ENCODE data around the gene ARMC10. TPM values are rescaled to one million over a fixed set of nuclear protein-coding genes. Genes with fewer than 3 reads are reported as not detected.
"Not testable (repeated sequence)": the region's sequence is repeated elsewhere in the genome, so short reads cannot be mapped to it uniquely, and the experiment has no call there.

The ARMC10 gene
- total RNA-seq, 6 experiments from 2014 or later = 18.4 to 33.4 (median 22.8) TPM

DNA sequence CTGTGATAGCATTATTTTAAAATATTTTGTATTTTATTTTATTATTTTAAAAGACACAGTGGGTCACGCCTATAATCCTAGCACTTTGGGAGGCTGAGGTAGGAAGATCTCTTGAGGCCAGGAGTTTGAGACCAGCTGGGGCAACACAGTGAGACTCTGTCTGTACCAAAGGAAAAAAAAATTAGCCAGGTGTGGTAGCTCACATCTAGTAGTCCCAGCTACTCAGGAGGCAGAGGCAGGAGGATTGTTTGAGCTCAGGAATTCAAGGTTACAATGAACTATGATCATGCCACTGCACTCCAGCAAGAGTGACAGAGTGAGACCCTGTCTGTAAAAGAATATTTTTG is 37.5 kb upstream of the ARMC10 start:
- Histone ChIP-seq H3K27me3 (no peaks in the 10 kb centered on the region), H3K9me3 (no peaks in the 10 kb centered on the region), H3K4me3 (no peak overlapping the region), H3K4me1 (no peaks in the 10 kb centered on the region), H3K27ac (no peak overlapping the region), H3K36me3 (no peaks in the 10 kb centered on the region)
- TF ChIP-seq, protein P1, sequence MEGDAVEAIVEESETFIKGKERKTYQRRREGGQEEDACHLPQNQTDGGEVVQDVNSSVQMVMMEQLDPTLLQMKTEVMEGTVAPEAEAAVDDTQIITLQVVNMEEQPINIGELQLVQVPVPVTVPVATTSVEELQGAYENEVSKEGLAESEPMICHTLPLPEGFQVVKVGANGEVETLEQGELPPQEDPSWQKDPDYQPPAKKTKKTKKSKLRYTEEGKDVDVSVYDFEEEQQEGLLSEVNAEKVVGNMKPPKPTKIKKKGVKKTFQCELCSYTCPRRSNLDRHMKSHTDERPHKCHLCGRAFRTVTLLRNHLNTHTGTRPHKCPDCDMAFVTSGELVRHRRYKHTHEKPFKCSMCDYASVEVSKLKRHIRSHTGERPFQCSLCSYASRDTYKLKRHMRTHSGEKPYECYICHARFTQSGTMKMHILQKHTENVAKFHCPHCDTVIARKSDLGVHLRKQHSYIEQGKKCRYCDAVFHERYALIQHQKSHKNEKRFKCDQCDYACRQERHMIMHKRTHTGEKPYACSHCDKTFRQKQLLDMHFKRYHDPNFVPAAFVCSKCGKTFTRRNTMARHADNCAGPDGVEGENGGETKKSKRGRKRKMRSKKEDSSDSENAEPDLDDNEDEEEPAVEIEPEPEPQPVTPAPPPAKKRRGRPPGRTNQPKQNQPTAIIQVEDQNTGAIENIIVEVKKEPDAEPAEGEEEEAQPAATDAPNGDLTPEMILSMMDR (IDR thresholded peaks at IDR 0.05) = no peak
- TF ChIP-seq POLR2A (IDR thresholded peaks at IDR 0.05) = no peak
- intact Hi-C loops (cut with DNase I) = no loop called here
- DNase-seq = no peak
- WGBS (ENCODE audit: insufficient coverage, low coverage, low lambda C conversion rate, missing lambda C conversion rate) = 83% methylated on average over 1 of the region's 1 CpG
- ATAC-seq = no peak

DNA sequence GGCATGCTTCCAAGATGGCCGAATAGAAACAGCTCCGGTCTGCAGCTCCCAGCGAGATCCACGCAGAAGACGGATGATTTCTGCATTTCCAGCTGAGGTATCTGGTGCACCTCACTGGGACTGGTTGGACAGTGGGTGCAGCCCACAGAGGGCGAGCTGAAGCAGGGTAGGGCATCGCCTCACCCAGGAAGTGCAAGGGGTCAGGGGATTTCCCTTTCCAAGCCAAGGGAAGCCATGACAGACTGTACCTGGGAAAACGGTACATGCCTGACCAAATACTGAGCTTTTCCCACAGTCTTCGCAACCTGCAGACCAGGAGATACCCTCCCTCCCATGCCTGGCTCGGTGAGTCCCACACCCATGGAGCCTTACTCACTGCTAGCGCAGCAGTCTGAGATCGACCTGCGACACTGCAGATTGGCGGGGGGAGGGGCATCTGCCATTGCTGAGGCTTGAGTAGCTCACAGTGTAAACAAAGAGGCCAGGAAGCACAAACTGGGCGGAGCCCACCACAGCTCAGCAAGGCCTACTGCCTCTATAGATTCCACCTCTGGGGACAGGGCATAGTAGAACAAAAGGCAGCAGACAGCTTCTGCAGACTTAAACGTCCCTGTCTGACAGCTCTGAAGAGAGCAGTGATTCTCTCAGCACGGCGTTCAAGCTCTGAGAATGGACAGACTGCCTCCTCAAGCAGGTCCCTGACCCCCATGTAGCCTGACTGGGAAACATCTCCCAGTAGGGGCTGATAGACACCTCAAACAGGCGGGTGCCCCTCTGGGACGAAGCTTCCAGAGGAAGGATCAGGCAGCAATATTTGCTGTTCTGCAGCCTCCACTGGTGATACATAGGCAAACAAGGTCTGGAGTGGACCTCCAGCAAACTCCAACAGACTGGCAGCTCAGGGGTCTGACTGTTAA is 36.9 kb upstream of the ARMC10 start:
- ATAC-seq = not testable (repeated sequence)

DNA sequence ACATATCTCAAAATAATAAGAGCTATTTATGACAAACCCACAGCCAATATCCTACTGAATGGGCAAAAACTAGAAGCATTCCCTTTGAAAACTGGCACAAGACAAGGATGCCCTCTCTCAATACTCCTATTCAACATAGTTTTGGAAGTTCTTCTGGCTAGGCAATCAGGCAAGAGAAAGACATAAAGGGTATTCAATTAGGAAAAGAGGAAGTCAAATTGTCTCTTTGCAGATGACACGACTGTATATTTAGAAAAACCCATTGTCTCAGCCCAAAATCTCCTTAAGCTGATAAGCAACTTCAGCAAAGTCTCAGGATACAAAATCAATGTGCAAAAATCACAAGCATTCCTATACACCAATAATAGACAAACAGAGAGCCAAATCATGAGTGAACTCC is 33.1 kb upstream of the ARMC10 start:
- 67% methylated on average over 1 of the region's 1 CpG for WGBS (ENCODE audit: insufficient coverage, low coverage, low lambda C conversion rate, missing lambda C conversion rate)
- H3K27ac ChIP-seq; intact Hi-C loops (cut with DNase I); H3K27me3 ChIP-seq; H3K4me1 ChIP-seq; DNase-seq; ATAC-seq; H3K36me3 ChIP-seq; H3K4me3 ChIP-seq; H3K9me3 ChIP-seq: not testable (repeated sequence)

More for the DNA sequence above, 36.9 kb upstream of the ARMC10 start:
- H3K4me3 ChIP-seq; H3K27me3 ChIP-seq; H3K36me3 ChIP-seq; intact Hi-C loops (cut with DNase I); H3K9me3 ChIP-seq; DNase-seq; H3K27ac ChIP-seq; H3K4me1 ChIP-seq: not testable (repeated sequence)
- 76% methylated on average over 5 of the region's 20 CpGs for WGBS (ENCODE audit: insufficient coverage, low coverage, low lambda C conversion rate, missing lambda C conversion rate)

DNA sequence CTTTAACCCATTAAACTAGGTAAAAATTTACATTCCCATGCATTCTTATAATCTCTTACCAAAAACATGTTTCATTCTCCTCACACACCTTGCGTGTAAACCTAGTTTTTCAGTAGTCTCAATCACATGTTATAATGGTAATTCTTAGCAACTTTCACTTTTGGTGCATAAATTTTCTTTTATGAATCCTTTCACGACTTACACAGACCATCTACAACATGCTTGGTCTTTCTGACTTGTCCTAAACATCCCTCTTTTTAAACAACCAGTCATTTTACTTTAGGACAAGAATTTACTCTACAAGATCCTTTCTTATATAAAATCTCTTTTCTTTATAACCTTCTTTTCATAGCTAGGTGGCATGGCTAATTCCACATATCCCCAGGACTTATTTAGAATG is 26.1 kb upstream of the ARMC10 start:
- no peak for TF ChIP-seq POLR2A (IDR thresholded peaks at IDR 0.05)
- TF ChIP-seq, protein P1 (IDR thresholded peaks at IDR 0.05) = no peak
- Histone ChIP-seq H3K9me3 (no peaks in the 10 kb centered on the region), H3K27me3 (no peaks in the 10 kb centered on the region), H3K27ac (no peak overlapping the region), H3K36me3 (no peaks in the 10 kb centered on the region), H3K4me1 (no peaks in the 10 kb centered on the region), H3K4me3 (no peak overlapping the region)
- WGBS (ENCODE audit: insufficient coverage, low coverage, low lambda C conversion rate, missing lambda C conversion rate) = 71% methylated on average over 2 of the region's 2 CpGs
- ATAC-seq (no peak), DNase-seq (no peak)
- intact Hi-C loops (cut with DNase I) = no loop called here

DNA sequence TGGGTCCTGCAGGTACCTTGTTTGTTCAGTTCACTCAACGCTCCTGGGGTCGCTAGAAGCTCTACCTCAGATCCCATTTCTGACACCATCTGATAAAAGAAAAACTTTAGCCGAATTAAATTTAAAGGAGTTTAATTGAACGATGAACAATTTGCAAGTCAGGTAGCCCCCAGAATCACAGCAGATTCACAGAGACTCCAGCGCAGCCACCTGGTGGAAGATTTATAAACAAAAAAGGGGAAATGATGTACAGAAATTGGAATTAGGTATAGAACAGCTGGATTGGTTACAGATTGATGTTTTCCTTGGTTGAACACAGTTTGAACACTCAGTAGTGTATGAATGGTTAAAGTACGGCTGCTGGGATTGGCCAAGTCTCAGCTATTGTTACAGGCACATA is 23.4 kb upstream of the ARMC10 start:
- WGBS (ENCODE audit: insufficient coverage, low coverage, low lambda C conversion rate, missing lambda C conversion rate) = 82% methylated on average over 6 of the region's 6 CpGs
- H3K36me3 ChIP-seq = no peaks in the 10 kb centered on the region
- H3K4me3 ChIP-seq = no peak overlapping the region
- H3K27ac ChIP-seq = no peak overlapping the region
- no peaks in the 10 kb centered on the region for H3K4me1 ChIP-seq
- intact Hi-C loops (cut with DNase I) = no loop called here
- no peaks in the 10 kb centered on the region for H3K27me3 ChIP-seq
- ATAC-seq = no peak
- TF ChIP-seq POLR2A (IDR thresholded peaks at IDR 0.05) = no peak
- TF ChIP-seq, protein P1 (IDR thresholded peaks at IDR 0.05) = no peak
- no peak for DNase-seq
- H3K9me3 ChIP-seq = no peaks in the 10 kb centered on the region

DNA sequence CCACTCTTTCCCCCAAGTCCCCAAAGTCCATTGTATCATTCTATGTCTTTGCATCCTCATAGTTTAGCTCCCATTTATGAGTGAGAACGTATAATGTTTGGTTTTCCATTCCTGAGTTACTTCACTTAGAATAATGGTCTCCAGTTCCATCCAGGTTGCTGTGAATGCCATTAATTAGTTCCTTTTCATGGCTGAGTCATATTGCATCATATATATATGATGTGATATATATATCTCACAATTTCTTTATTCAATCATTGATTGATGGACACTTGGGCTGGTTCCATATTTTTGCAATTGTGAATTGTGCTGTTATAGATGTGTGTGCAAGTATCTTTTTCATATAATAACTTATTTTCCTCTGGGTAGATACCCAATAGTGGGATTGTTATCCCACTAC is 18.9 kb upstream of the ARMC10 start:
- H3K9me3 ChIP-seq; H3K27me3 ChIP-seq; H3K4me1 ChIP-seq; ATAC-seq; intact Hi-C loops (cut with DNase I); DNase-seq; H3K27ac ChIP-seq; H3K36me3 ChIP-seq; H3K4me3 ChIP-seq: not testable (repeated sequence)
- WGBS (ENCODE audit: insufficient coverage, low coverage, low lambda C conversion rate, missing lambda C conversion rate) = 78% methylated on average over 1 of the region's 1 CpG

All from right lobe of liver (tissue), 6 donors.